Measurements from ENCODE around the gene LASP1.

Gene LASP1

DNA sequence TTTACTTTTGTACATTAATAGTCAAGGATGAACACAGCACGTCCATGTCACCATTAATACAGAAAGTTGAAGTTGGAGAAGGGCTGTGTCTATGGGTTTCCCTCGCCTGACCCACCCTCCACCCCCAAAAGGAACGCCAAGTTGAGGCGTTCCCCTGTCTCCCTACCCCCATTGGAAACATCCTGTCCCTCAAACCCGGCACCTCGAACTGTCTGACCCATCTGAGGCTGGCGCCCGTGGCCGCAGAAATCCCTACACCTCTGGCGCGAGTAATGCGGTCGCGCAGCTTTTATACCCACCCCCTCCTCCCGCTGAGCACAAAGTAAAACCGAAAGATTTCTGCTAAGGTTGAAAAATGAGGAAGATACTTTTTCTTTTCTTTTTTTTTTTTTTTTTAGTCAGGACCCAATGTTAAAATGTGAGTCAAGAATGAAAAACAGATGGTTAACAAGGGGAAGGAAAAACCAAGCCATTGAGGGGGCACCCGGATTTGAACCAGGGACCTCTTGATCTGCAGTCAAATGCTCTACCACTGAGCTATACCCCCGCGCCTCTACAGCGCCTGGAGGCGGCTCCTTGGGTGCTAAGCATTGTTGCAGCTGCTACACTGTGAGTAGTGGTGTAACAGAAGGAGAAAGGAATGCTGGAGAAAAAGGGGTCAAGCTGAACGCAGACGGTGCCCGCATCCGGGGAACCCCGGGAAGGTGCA, 887 bp upstream of the LASP1 start:
- peak; percentile 84 for DNase-seq (ENCODE audit: low read depth)

DNA sequence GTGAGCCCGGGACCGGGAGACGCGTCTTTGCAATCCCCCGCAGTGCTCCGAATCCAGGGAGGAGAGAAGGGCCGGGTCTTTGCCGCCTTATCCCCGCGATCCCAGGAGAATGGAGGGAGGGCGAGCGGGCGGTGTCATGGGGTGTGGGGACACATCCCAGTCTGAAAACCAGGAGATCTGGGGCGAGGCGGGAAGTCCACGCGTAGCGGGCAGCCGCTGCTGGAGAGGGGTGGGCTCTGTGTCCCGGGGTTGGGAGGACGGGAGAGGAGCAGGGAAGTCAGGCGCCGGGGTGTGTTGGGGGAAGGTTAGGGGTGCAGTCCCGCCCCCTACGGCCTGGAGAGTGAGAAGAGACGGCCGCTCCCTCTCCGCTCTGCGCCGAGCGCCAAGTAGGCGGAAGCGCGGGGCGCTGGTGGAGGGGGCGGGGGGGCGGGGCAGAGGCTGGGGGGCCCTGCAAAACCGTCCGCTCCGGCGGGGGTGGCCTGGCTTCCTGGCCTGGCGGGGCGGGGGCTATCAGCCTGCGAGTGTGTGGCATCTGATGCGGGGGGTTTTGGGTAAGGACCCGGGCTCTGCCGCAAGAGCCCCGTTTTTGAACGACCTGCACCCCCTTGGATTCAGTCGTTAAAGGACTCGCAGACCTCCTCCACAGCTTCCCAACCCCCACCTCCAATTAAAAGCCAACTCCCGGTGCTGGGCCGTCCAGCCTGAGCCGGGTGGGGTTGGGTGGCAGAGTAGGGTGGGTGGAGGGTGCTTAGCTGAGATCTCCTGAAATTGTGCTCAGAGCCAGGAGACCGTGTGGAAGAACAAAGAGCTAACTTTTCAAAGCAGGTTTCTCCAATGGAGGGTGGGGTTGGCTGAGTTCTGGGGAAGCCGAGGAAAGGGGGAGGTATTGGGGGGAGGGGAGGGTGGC, 654 bp downstream of the LASP1 start:
- no peak for DNase-seq (ENCODE audit: low read depth)

DNA sequence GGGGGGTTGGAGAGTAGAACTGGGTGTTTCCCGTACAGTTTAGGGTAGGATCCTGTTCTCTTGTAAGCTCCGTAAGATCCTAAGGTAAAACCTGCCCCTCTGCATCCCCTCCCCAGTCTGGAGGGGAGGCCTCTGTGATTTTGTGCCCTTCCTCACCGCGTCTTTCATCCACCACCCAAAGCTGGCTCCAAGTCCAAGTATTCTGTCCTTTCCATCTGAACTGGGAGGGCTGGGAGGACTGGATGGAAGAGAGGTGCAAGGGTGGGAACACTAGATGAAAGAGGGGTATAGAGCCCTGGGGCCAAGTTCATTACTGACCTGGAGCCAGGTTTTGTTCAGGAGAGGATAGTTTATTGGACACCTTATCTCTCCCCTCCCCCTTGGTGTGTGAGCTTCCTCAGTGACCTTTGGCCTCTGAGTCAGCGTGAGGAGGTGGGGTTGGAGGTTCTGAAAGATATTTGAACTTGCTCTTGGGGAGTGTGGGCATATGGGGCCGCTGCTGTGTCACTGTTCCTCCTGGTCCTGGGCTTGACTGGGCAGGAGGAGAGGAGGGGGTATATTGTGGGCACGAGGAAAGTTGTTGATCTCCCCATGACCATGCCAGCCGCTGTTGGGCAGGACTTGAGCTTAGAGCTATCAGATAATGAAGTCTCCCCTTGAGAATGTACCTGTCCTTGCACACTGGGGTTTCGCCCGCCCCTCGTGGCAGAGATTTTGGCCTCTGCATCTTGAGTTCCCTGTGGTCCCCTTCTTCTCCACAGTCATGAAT, 1.6 kb downstream of the LASP1 start:
- DNase-seq (ENCODE audit: low read depth), result no peak

DNA sequence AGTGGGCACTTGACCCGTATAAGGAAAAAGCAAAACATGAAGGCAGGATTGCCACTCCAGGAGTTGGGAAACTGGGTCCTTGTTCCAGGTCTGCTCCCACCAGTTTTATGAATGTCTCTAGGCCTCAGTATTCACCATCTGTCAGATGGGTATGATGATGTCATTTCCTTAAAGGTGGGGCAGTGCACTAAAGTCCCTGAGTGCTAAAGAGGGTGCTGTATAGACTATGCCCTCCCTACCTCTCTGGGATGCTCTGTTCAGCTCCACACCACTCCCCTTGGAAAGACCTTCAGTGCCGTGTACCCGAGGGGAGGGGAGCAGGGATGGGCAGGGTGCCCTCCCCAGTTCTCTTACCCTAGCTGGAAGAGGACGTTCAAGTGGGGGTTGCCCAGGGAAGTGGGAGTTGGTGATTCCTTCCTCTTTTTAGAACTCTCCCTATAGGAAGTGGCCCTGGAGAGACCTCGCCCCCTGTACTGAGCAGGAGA, 2.2 kb downstream of the LASP1 start:
- no peak for DNase-seq (ENCODE audit: low read depth)

DNA sequence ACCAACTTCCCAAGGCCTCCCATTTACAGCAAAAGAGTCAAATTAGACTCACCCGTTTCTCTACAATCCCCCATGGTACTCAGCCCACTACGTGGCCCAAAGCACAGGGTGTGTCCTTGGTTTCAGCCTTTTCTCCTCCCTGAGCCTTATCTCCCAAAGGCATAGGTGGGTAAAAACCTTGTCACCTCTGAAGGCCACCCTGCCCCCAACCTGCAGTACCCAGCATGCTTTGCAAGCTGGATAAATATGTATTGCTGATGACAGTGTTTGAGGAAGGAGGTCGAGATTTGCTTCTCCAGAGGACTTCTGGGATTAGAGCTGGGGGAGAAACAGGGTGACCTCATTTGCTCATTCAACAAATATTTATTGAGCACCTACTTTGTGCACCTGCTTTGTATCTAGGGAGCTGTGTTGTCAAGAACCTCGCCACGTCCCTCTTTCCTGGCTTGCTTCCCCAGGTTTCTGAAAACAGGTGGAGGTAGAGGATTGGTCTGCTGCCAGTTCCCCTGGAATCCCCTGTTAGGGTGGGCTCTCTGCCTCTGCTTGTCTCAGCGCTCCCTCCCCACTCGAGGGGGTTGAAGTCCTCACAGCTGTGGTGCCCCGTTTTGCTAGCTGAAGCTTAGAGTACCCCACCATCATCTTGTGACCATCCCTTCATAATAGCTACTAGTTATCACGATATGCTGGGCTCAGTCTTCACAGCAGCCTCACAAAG, 3.0 kb downstream of the LASP1 start:
- DNase-seq (ENCODE audit: low read depth), result no peak

GRCh38 chr17:38873640-38874380, 4.0 kb downstream of the LASP1 start:
- no peak for DNase-seq (ENCODE audit: low read depth)

DNA sequence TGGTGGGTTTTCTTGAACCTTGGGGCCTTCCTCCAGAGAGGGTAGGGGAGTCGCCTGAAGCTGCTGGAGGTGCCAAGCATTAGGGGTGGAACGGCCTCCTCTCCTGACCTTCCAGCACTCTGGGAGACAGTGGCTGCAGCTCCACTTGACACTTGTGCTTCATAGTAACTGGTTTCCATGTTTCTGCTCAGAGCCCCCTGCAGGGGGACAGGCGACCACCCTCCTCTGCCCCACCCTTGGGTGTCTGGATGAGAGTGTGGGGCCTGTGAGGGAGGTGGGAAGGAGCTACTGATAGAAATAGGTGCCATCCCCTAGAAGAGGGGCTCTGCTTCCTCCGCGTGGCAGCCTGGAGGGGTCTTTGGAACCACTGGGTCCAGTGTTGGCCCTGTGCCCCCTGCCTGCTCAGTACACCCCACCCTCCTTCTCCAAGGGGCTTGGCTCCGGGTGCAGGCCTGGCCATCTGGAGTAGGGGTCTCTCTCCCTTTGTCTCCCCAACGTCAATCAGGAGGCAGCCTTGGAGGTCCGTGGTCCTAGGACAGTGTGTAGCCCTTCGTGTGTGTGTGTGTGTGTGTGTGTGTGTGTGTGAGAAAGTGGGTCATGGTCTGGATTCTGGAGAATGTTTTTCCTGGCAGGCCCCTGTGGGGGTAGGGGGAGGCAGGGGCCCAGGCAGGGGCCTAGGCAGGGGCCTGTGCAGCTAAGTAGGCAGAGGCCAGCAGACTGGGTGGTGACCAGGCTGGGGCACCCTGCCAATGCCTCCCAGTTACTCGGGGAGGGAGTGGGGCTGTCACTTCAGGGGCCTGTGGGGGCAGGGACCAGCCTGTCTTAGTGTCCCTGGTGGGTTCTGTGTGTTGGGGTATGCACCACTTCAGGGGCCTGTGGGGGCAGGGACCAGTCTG, 4.9 kb downstream of the LASP1 start:
- DNase-seq (ENCODE audit: low read depth), result no peak

DNA sequence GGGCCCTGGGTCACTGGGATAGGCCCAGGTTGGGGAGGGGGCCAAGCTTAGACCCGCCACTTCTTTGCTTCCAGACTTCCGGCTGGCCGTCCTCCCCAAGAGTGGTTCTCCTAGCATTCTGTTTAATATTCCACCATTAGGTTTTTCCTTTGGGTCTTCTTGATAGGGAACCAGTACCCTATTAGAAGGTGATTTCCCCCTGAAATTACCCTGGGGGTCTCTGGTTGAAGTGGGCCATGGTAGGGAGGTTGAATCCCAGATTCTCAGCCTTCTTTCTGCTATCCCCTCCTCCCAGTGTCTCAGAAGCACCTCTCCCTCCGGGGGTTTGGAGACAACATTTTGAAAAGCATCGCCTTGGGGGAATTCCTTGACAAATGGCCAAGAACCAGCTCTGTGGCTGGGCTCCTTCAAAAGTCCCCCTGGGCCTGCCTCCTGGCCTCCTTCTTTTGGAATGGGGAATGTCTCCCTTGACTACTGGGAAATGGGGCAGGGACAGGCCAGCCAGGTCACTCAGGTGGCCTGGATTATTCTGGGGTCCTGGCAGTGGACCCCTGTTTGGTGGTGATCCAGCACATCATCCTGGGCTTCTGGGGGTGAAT, 5.7 kb downstream of the LASP1 start:
- DNase-seq (ENCODE audit: low read depth), result no peak

GRCh38 chr17:38877130-38877851, 7.4 kb downstream of the LASP1 start:
- DNase-seq (ENCODE audit: low read depth), result no peak

- DNase-seq (ENCODE audit: low read depth), result peak; percentile 85
These were observed 10.2 kb downstream of the LASP1 start for GRCh38 chr17:38879878-38880665.

GRCh38 chr17:38881600-38882191, 11.8 kb downstream of the LASP1 start:
- DNase-seq (ENCODE audit: low read depth), result peak; percentile 70

GRCh38 chr17:38882870-38883269, 13.0 kb downstream of the LASP1 start:
- DNase-seq (ENCODE audit: low read depth), result no peak

- no peak for DNase-seq (ENCODE audit: low read depth)
These were observed 14.0 kb downstream of the LASP1 start for GRCh38 chr17:38883592-38884526.

DNA sequence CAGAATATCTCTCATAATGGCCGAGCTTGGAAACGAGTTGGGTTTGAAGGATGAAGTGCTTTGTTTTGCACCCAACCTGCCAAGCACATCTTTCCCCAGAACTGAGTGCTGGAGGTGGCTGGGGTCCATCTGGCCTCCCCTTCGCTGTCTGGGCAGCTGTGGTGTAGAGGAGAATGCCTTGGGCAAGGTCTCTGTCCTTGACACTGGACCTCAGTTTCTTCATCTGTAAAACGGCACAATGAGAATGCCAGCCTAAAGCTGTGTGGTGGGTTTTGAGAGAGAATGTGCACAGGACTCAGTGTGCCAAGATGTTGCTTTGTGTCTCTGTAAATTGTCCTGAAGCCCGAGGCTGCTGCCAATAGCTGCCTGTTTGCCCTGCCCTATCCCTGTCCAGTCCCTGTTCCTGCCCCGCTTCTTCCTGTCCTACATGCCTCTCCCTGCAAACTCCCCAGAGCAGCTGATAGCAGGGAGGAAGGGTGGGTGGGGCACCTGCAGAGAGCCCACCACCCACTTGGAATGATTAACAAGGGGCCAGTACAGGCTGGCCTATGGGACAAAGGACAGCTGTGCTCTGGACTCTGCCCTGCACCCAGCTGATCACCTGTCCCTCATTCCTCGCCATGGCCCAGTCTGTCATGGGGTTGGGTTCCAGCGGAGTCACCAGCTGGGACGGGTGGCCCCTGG, 15.3 kb downstream of the LASP1 start:
- DNase-seq (ENCODE audit: low read depth), result no peak

GRCh38 chr17:38885728-38886642, 16.1 kb downstream of the LASP1 start:
- DNase-seq (ENCODE audit: low read depth), result no peak
